H1 (cell line): ENCODE data around the gene HTR3E. TPM values are rescaled to one million over a fixed set of nuclear protein-coding genes. Genes with fewer than 3 reads are reported as not detected.

Experiments used
- CTCF ChIA-PET: fragments of 300-600 bp; sonication (Branson Sonifier 250); formaldehyde crosslinking; loops from one replicate; lab custom pipeline; 2021; ENCODE audit not compliant: partially characterized antibody; lab: Charles Lee
- POLR2A ChIA-PET: fragments of 300-600 bp; sonication (Branson Sonifier 250); formaldehyde crosslinking; loops from one replicate; lab custom pipeline; 2021; ENCODE audit warnings: inconsistent platforms; ENCODE audit not compliant: partially characterized antibody; lab: Charles Lee
- DNase-seq, 2 experiments: peaks; one replicate each; pipeline versions ENCODE4 v3.0.0 to v3.0.0-alpha.2; 2010 to 2022; ENCODE audit warnings: low spot score in 2 of 2, low read depth in 1 of 2, mixed read lengths in 1 of 2
- FAIRE-seq: peaks from 2 replicates; lab custom pipeline; 2011; peaks lifted over from hg19 to GRCh38; lab: Jason Lieb, UNC
- H2AFZ ChIP-seq: 2 replicates; pipeline ENCODE4 v1.8.1; 2012; ENCODE audit warnings: low read length, inconsistent platforms
- H2AK5ac ChIP-seq: 2 replicates; pipeline ENCODE4 v1.6.1; 2013; ENCODE audit warnings: low read depth, low read length
- H2BK120ac ChIP-seq: replicated peaks from 2 replicates; pipeline ENCODE3; 2013; ENCODE audit warnings: low read depth, low read length, inconsistent platforms
- H2BK12ac ChIP-seq: 2 replicates; pipeline ENCODE4 v1.6.1; 2013; ENCODE audit warnings: low read depth, low read length
- H2BK15ac ChIP-seq: 2 replicates; pipeline ENCODE4 v1.6.1; 2013; ENCODE audit warnings: low read length
- H2BK20ac ChIP-seq: 2 replicates; pipeline ENCODE4 v1.6.1; 2013; ENCODE audit warnings: low read length
- H2BK5ac ChIP-seq: 2 replicates; pipeline ENCODE4 v1.6.1; 2013; ENCODE audit warnings: low read depth, low read length
- H3K14ac ChIP-seq: 2 replicates; pipeline ENCODE4 v1.6.1; 2013; ENCODE audit warnings: inconsistent platforms; ENCODE audit not compliant: insufficient read length
- H3K18ac ChIP-seq: 2 replicates; pipeline ENCODE4 v1.6.1; 2013; ENCODE audit warnings: low read length; ENCODE audit errors: extremely low read depth
- H3K23ac ChIP-seq: 2 replicates; pipeline ENCODE4 v1.6.1; 2013; ENCODE audit warnings: inconsistent platforms; ENCODE audit not compliant: insufficient read length
- H3K23me2 ChIP-seq: 2 replicates; pipeline ENCODE4 v1.6.1; 2013; ENCODE audit warnings: low read depth, low read length
- H3K27ac ChIP-seq: 2 replicates; pipeline ENCODE4 v1.6.1; 2011; ENCODE audit warnings: low read depth, low read length, inconsistent platforms
- H3K27me3 ChIP-seq, 4 experiments: replicated peaks in 1 of 4; 1 replicate in 1 of 4; 2 replicates in 3 of 4; pipeline versions ENCODE4 v1.6.1 to v1.8.1; 2011 to 2013; ENCODE audit warnings: low read length in 3 of 4, mild to moderate bottlenecking in 3 of 4, inconsistent platforms in 2 of 4, mixed read lengths in 2 of 4, moderate library complexity in 1 of 4; ENCODE audit not compliant: control insufficient read depth in 3 of 4, insufficient read depth in 3 of 4; ENCODE audit errors: extremely low read depth in 1 of 4
- H3K36me3 ChIP-seq, 4 experiments: 2 replicates each; pipeline versions ENCODE4 v1.6.1 to v1.8.1; 2011 to 2013; ENCODE audit warnings: mild to moderate bottlenecking in 4 of 4, low read length in 3 of 4, moderate library complexity in 2 of 4, control low read depth in 1 of 4, inconsistent platforms in 1 of 4; ENCODE audit not compliant: insufficient read depth in 4 of 4, control insufficient read depth in 2 of 4
- H3K4ac ChIP-seq: replicated peaks from 2 replicates; pipeline ENCODE3; 2013; ENCODE audit warnings: low read length, low read depth, mixed read lengths, inconsistent platforms; ENCODE audit not compliant: insufficient read length
- H3K4me1 ChIP-seq, 4 experiments: replicated peaks in 1 of 4; 1 replicate in 1 of 4; 2 replicates in 3 of 4; pipeline versions ENCODE4 v1.6.1 to v1.8.1; 2011 to 2013; ENCODE audit warnings: low read length in 3 of 4, inconsistent platforms in 2 of 4, mixed read lengths in 1 of 4; ENCODE audit not compliant: insufficient read depth in 4 of 4, control insufficient read depth in 3 of 4
- H3K4me2 ChIP-seq, 2 experiments: 2 replicates each; pipeline versions ENCODE4 v1.6.1 to v1.8.1; 2011 to 2013; ENCODE audit warnings: low read depth in 2 of 2, low read length in 2 of 2, control low read depth in 1 of 2, inconsistent platforms in 1 of 2, mild to moderate bottlenecking in 1 of 2; ENCODE audit not compliant: insufficient read depth in 1 of 2
- H3K4me3 ChIP-seq, 4 experiments: fragments of 200-600, 300-600 bp in 1 of 4; sonication (generic), shearing (Covaris generic), sonication (Bioruptor Twin) in 1 of 4; 2 replicates each; pipeline versions ENCODE4 v1.5.1 to v1.8.1; 2011 to 2016; ENCODE audit warnings: low read length in 4 of 4, low read depth in 3 of 4, control low read depth in 2 of 4, inconsistent platforms in 2 of 4, mild to moderate bottlenecking in 2 of 4, mixed read lengths in 1 of 4, moderate library complexity in 1 of 4; ENCODE audit not compliant: insufficient read depth in 2 of 4; ENCODE audit errors: extremely low read depth in 1 of 4
- H3K56ac ChIP-seq: replicated peaks from 2 replicates; pipeline ENCODE3; 2013; ENCODE audit warnings: low read depth, mild to moderate bottlenecking, mixed read lengths, low read length, inconsistent platforms; ENCODE audit not compliant: insufficient read length
- H3K79me1 ChIP-seq: 2 replicates; pipeline ENCODE4 v1.6.1; 2013; ENCODE audit warnings: low read depth, low read length, control low read depth
- H3K79me2 ChIP-seq, 2 experiments: 2 replicates each; pipeline versions ENCODE4 v1.6.1 to v1.8.1; 2012 to 2013; ENCODE audit warnings: low read length in 2 of 2, mild to moderate bottlenecking in 2 of 2, inconsistent platforms in 1 of 2; ENCODE audit not compliant: insufficient read depth in 2 of 2, control insufficient read depth in 1 of 2
- H3K9ac ChIP-seq, 4 experiments: replicated peaks in 1 of 4; 1 replicate in 1 of 4; 2 replicates in 3 of 4; pipeline versions ENCODE4 v1.6.1 to v1.8.1; 2011 to 2013; ENCODE audit warnings: low read depth in 3 of 4, low read length in 3 of 4, control low read depth in 2 of 4, mild to moderate bottlenecking in 2 of 4, moderate library complexity in 2 of 4, inconsistent platforms in 1 of 4; ENCODE audit errors: extremely low read depth in 1 of 4
- H3K9me3 ChIP-seq, 2 experiments: 2 replicates each; pipeline versions ENCODE4 v1.6.1 to v1.8.1; 2012 to 2013; ENCODE audit warnings: mild to moderate bottlenecking in 2 of 2, moderate library complexity in 2 of 2, control low read depth in 1 of 2, inconsistent platforms in 1 of 2, low read depth in 1 of 2, low read length in 1 of 2, mixed read lengths in 1 of 2; ENCODE audit not compliant: insufficient read depth in 2 of 2
- H4K20me1 ChIP-seq, 2 experiments: replicated peaks in 1 of 2; 2 replicates each; pipeline versions ENCODE3 to v1.8.1; 2011 to 2013; ENCODE audit warnings: inconsistent platforms in 2 of 2, low read length in 2 of 2, mild to moderate bottlenecking in 1 of 2; ENCODE audit not compliant: insufficient read depth in 2 of 2, control insufficient read depth in 1 of 2
- H4K5ac ChIP-seq: 2 replicates; pipeline ENCODE4 v1.6.1; 2013; ENCODE audit warnings: low read length, low read depth, mixed read lengths, inconsistent platforms; ENCODE audit not compliant: insufficient read length
- H4K8ac ChIP-seq: 2 replicates; pipeline ENCODE4 v1.8.0; 2013; ENCODE audit warnings: mild to moderate bottlenecking, moderate library complexity, low read length, inconsistent platforms; ENCODE audit not compliant: insufficient read depth; ENCODE audit errors: extremely low read depth
- H4K91ac ChIP-seq: replicated peaks from 2 replicates; pipeline ENCODE3; 2013; ENCODE audit warnings: low read length, mixed read lengths, inconsistent platforms; ENCODE audit not compliant: insufficient read length
- BRCA1 ChIP-seq: IDR thresholded peaks from 2 replicates; pipeline ENCODE4 v1.6.1; 2012; ENCODE audit warnings: low read depth, low read length, improper control_type of control experiment
- EZH2 ChIP-seq: fragments of 200-600 bp; sonication (generic); IDR thresholded peaks from 2 replicates; pipeline ENCODE4 v1.7.1; 2012; ENCODE audit warnings: low read depth, mild to moderate bottlenecking, moderate library complexity, low read length, inconsistent platforms; ENCODE audit not compliant: severe bottlenecking
- RAD21 ChIP-seq, 2 experiments: IDR thresholded peaks in 1 of 2; conservative IDR thresholded peaks in 1 of 2; 2 replicates each; pipeline ENCODE4 v1.6.1; 2011; ENCODE audit warnings: low read depth in 2 of 2, low read length in 2 of 2, improper control_type of control experiment in 1 of 2, inconsistent platforms in 1 of 2, mild to moderate bottlenecking in 1 of 2, moderate library complexity in 1 of 2
- SP4 ChIP-seq: IDR thresholded peaks from 2 replicates; pipeline ENCODE4 v1.6.1; 2012; ENCODE audit warnings: low read length, inconsistent platforms
- TBP ChIP-seq: IDR thresholded peaks from 2 replicates; pipeline ENCODE4 v1.6.1; 2011; ENCODE audit warnings: low read depth, low read length, improper control_type of control experiment
- WGBS, 2 experiments: shearing (Covaris generic) in 1 of 2; methylation state at CpG; one replicate each; pipeline versions ENCODE4 v1.1.6 to v1.1.7; 2013 to 2015; ENCODE audit warnings: low lambda C conversion rate in 2 of 2, mixed read lengths in 2 of 2, inconsistent platforms in 1 of 2, low coverage in 1 of 2, missing lambda C conversion rate in 1 of 2; ENCODE audit not compliant: insufficient replicate concordance in 2 of 2, insufficient coverage in 1 of 2, insufficient read length in 1 of 2; ENCODE audit errors: extremely low coverage in 1 of 2, missing lambda C conversion rate in 1 of 2; 5-methylcytosine and 5-hydroxymethylcytosine counted together
- long read RNA-seq, 2 experiments: library from RNA in 1 of 2; library from capped mRNA in 1 of 2; stranded (forward); transcript quantifications; one replicate each; pipeline ENCODE4 v2.0.0, GENCODE V29; 2021; ENCODE audit warnings: inconsistent platforms in 1 of 2
- polyA minus RNA-seq, 3 experiments: library from RNA; depleted of rRNA, polyadenylated mRNA; stranded (reverse); fragments of >200 nt; gene quantifications; 1 replicate in 2 of 3; 2 replicates in 1 of 3; pipeline ENCODE4 v1.2.3, GENCODE V29; 2011
- polyA plus RNA-seq, 7 experiments: library from polyadenylated mRNA; depleted of rRNA in 3 of 7; stranded (reverse) in 5 of 7; unstranded in 2 of 7; fragments of >200 nt in 5 of 7; fragments of 200-250 nt in 2 of 7; gene quantifications; 1 replicate in 5 of 7; 2 replicates in 1 of 7; 4 replicates in 1 of 7; pipeline versions ENCODE4 v1.2.1 to v1.2.3, GENCODE V29; 2011 to 2013; ENCODE audit warnings: missing spikeins in 2 of 7, mixed read lengths in 2 of 7
- total RNA-seq: library from RNA; stranded (reverse); fragmentation: NEBNext Ultra II Directional; extraction: Animal tissue kit (Norgen Biotek cat#: 25700); gene quantifications from 2 replicates; pipeline ENCODE4 v1.2.1, GENCODE V29; 2021
- TF ChIP-seq, protein P1 (sequence below), 3 experiments: IDR thresholded peaks; 1 replicate in 2 of 3; 2 replicates in 1 of 3; pipeline versions ENCODE4 v1.5.1 to v1.6.1; 2011; ENCODE audit warnings: low read length in 3 of 3, mild to moderate bottlenecking in 3 of 3, inconsistent platforms in 2 of 3, low read depth in 1 of 3, moderate library complexity in 1 of 3; ENCODE audit not compliant: insufficient read depth in 1 of 3; ENCODE audit errors: control extremely low read depth in 1 of 3

HTR3E gene, protein sequence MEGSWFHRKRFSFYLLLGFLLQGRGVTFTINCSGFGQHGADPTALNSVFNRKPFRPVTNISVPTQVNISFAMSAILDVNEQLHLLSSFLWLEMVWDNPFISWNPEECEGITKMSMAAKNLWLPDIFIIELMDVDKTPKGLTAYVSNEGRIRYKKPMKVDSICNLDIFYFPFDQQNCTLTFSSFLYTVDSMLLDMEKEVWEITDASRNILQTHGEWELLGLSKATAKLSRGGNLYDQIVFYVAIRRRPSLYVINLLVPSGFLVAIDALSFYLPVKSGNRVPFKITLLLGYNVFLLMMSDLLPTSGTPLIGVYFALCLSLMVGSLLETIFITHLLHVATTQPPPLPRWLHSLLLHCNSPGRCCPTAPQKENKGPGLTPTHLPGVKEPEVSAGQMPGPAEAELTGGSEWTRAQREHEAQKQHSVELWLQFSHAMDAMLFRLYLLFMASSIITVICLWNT
- total RNA-seq, result not detected in 2 replicates
- polyA plus RNA-seq (2011; rRNA removed), result not detected in 2 replicates
- not detected for polyA plus RNA-seq (2011; cell fraction: cytosol; rRNA removed)
- polyA plus RNA-seq (2011; cell fraction: nucleus; rRNA removed), result not detected
- polyA plus RNA-seq (2012, experiment 1 of 2), result not detected in 4 replicates
- polyA plus RNA-seq (2012, experiment 2 of 2), result not detected
- polyA plus RNA-seq (2013, experiment 1 of 2), result not detected
- not detected for polyA plus RNA-seq (2013, experiment 2 of 2)
- not detected in 2 replicates for polyA minus RNA-seq (2011; rRNA and poly(A)+ RNA removed)
- not detected for polyA minus RNA-seq (2011; cell fraction: cytosol; rRNA and poly(A)+ RNA removed)
- polyA minus RNA-seq (2011; cell fraction: nucleus; rRNA and poly(A)+ RNA removed), result not detected
- long read RNA-seq, experiment 1, result 0 reads
- long read RNA-seq, experiment 2, result 0 reads

DNA sequence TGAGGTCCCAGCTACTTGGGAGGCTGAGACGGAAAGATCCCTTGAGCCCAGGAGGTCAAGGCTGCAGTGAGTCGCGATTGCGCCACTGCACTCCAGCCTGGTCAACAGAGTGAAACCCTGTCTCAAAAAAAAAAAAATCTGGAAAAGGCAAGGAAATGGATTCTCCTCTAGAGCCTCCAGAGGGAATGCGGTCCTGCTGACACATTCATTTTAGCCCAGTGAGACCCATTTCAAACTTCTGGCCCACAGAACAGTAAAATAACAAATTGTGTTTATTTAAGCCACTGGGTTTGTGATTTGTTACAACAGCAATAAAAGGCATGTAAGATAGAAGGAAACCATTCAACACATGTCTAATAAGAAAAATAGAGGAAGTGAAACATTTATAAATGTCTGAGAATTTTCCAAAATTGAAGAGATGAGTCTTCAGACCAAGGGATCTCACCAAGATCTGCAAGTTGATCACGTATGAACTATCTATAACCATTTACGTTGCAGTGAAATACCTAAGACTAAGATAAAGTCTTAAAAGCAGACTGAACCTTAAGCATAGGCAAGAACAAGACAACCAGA is at the start of gene HTR3E:
HTR3E (plus strand) TSS at position 254 of the 573 bp plus-strand sequence. CDS start 466 bp downstream, outside the sequence.
- no peaks in the 10 kb centered on the region for H3K79me2 ChIP-seq
- no peaks in the 10 kb centered on the region for H3K9me3 ChIP-seq
- DNase-seq, result no peak
- H4K20me1 ChIP-seq, result no peaks in the 10 kb centered on the region
- no peak within 1 kb of the TSS for H3K9ac ChIP-seq
- H3K4ac ChIP-seq, result no peak within 1 kb of the TSS
- H2AK5ac ChIP-seq, result no peak within 1 kb of the TSS
- no peak within 1 kb of the TSS for H2BK12ac ChIP-seq
- no peak within 1 kb of the TSS for H4K8ac ChIP-seq
- 91% methylated on average over 7 of the region's 7 CpGs; no CpG with 5 or more reads in 1 of the 2 experiments for WGBS, 2 experiments
- no peak within 1 kb of the TSS for H2AFZ ChIP-seq
- no peak within 1 kb of the TSS for H3K14ac ChIP-seq
- no peak within 1 kb of the TSS for H3K23ac ChIP-seq
- H3K79me1 ChIP-seq, result no peaks in the 10 kb centered on the region
- H3K27me3 ChIP-seq, result no peaks in the 10 kb centered on the region
- no peak within 1 kb of the TSS for H2BK20ac ChIP-seq
- H3K23me2 ChIP-seq, result no peaks in the 10 kb centered on the region
- no peak within 1 kb of the TSS for H3K56ac ChIP-seq
- no peaks in the 10 kb centered on the region for H3K4me1 ChIP-seq
- CTCF ChIA-PET, result interaction anchor here (0.8 kb wide), 1 partner anchor 80 kb away, joined by 3 read pairs; no protein-coding TSS in a partner anchor
- H3K18ac ChIP-seq, result no peak within 1 kb of the TSS
- no peak within 1 kb of the TSS for H3K27ac ChIP-seq
- no peak within 1 kb of the TSS for H2BK5ac ChIP-seq
- no peaks in the 10 kb centered on the region for H3K36me3 ChIP-seq
- POLR2A ChIA-PET, result no interaction called here
- no peak within 1 kb of the TSS for H4K5ac ChIP-seq
- H3K4me2 ChIP-seq, result no peak within 1 kb of the TSS
- FAIRE-seq, result no peak
- H2BK15ac ChIP-seq, result no peak within 1 kb of the TSS
- no peak within 1 kb of the TSS for H3K4me3 ChIP-seq
- no peak within 1 kb of the TSS for H2BK120ac ChIP-seq
- H4K91ac ChIP-seq, result no peak within 1 kb of the TSS
- TF ChIP-seq, protein P1, sequence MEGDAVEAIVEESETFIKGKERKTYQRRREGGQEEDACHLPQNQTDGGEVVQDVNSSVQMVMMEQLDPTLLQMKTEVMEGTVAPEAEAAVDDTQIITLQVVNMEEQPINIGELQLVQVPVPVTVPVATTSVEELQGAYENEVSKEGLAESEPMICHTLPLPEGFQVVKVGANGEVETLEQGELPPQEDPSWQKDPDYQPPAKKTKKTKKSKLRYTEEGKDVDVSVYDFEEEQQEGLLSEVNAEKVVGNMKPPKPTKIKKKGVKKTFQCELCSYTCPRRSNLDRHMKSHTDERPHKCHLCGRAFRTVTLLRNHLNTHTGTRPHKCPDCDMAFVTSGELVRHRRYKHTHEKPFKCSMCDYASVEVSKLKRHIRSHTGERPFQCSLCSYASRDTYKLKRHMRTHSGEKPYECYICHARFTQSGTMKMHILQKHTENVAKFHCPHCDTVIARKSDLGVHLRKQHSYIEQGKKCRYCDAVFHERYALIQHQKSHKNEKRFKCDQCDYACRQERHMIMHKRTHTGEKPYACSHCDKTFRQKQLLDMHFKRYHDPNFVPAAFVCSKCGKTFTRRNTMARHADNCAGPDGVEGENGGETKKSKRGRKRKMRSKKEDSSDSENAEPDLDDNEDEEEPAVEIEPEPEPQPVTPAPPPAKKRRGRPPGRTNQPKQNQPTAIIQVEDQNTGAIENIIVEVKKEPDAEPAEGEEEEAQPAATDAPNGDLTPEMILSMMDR (IDR thresholded peaks at IDR 0.05; ENCODE audit: control extremely low read depth in 1 of 3, insufficient read depth in 1 of 3, low read depth in 1 of 3, low read length in 3 of 3), result no peak
- TF ChIP-seq RAD21 (IDR thresholded peaks at IDR 0.05 in 1 of 2, conservative IDR thresholded peaks at IDR 0.05 in 1 of 2; ENCODE audit: low read depth in 2 of 2, low read length in 2 of 2), result no peak
- TF ChIP-seq TBP, result no peak
- TF ChIP-seq SP4, result no peak
- TF ChIP-seq EZH2, result no peak
- TF ChIP-seq BRCA1, result no peak
